SU-DHL-6 (cell line): ENCODE results near the gene TRMT6.

Source experiments
- EZH2phosphoT487 ChIP-seq: fragments of 200-600 bp; sonication (generic), shearing (Covaris generic); conservative IDR thresholded peaks from 2 replicates; pipeline ENCODE4 v1.6.1; 2018; ENCODE audit warnings: mild to moderate bottlenecking, antibody characterized with exemption, low read length, moderate library complexity, mixed read lengths
- TF ChIP-seq, protein P1 (sequence below): fragments of 200-600 bp; sonication (generic); IDR thresholded peaks from one replicate; pipeline ENCODE4 v1.5.1; 2017; ENCODE audit warnings: antibody characterized with exemption, mild to moderate bottlenecking, low read length, moderate library complexity; ENCODE audit not compliant: insufficient read depth, poor library complexity, severe bottlenecking

DNA sequence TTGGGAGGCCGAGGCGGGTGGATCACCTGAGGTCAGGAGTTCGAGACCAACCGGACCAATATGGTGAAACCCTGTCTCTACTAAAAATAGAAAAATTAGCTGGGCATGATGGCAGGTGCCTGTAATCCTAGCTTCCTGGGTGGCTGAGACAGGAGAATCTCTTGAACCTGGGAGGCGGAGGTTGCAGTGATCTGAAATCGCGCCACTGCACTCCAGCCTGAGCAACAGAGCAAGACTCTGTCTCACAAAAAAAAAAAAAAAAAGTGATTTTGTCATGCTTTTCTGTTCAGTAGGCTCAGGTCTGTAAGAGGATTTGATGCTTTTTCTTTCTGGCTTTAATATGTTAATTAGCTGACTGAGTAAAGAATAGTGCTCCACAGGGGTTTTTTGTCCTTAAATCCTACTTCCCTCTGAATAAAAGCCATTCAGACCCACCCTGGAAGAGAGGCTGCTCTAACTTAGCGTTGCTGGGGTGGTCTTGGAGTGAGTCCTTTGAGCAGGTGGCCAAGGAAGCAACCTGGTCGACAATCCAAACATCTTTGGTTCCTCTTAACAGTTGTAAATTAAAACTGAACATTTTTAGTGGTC lies 19.1 kb upstream of the TRMT6 start:
- TF ChIP-seq, protein P1, sequence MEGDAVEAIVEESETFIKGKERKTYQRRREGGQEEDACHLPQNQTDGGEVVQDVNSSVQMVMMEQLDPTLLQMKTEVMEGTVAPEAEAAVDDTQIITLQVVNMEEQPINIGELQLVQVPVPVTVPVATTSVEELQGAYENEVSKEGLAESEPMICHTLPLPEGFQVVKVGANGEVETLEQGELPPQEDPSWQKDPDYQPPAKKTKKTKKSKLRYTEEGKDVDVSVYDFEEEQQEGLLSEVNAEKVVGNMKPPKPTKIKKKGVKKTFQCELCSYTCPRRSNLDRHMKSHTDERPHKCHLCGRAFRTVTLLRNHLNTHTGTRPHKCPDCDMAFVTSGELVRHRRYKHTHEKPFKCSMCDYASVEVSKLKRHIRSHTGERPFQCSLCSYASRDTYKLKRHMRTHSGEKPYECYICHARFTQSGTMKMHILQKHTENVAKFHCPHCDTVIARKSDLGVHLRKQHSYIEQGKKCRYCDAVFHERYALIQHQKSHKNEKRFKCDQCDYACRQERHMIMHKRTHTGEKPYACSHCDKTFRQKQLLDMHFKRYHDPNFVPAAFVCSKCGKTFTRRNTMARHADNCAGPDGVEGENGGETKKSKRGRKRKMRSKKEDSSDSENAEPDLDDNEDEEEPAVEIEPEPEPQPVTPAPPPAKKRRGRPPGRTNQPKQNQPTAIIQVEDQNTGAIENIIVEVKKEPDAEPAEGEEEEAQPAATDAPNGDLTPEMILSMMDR, result no peak
- TF ChIP-seq EZH2phosphoT487, result no peak
